NT2/D1 (cell line): ENCODE results near the gene IPMK.

ENCODE experiments used
- DNase-seq: peaks from one replicate; pipeline ENCODE4 v3.0.0-alpha.2; 2011; ENCODE audit warnings: low read depth, low spot score
- H3K27me3 ChIP-seq: 2 replicates; pipeline ENCODE4 v1.6.0; 2011; ENCODE audit warnings: mild to moderate bottlenecking; ENCODE audit not compliant: insufficient read length, insufficient read depth
- H3K36me3 ChIP-seq: 2 replicates; pipeline ENCODE4 v1.6.1; 2011; ENCODE audit warnings: mild to moderate bottlenecking, low read length, mixed read lengths; ENCODE audit not compliant: insufficient read depth, insufficient read length
- H3K4me1 ChIP-seq: 2 replicates; pipeline ENCODE4 v1.5.1; 2011; ENCODE audit not compliant: insufficient read depth, insufficient read length
- H3K4me3 ChIP-seq: 2 replicates; pipeline ENCODE4 v1.5.1; 2011; ENCODE audit warnings: low read depth; ENCODE audit not compliant: insufficient read length
- H3K9ac ChIP-seq: 2 replicates; pipeline ENCODE4 v1.6.0; 2011; ENCODE audit warnings: low read depth; ENCODE audit not compliant: insufficient read length
- H3K9me3 ChIP-seq: 2 replicates; pipeline ENCODE4 v1.5.1; 2011; ENCODE audit warnings: mild to moderate bottlenecking, low read length; ENCODE audit not compliant: insufficient read depth
- SUZ12 ChIP-seq: IDR thresholded peaks from 2 replicates; pipeline ENCODE4 v1.6.1; 2011; ENCODE audit not compliant: insufficient read length, insufficient read depth; ENCODE audit errors: extremely low read depth
- YY1 ChIP-seq: IDR thresholded peaks from 2 replicates; pipeline ENCODE4 v1.6.1; 2011; ENCODE audit not compliant: insufficient read length, insufficient read depth
- ZNF274 ChIP-seq: IDR thresholded peaks from 2 replicates; pipeline ENCODE4 v1.6.1; 2011; ENCODE audit warnings: mild to moderate bottlenecking, low read depth, low read length

The IPMK gene

DNA sequence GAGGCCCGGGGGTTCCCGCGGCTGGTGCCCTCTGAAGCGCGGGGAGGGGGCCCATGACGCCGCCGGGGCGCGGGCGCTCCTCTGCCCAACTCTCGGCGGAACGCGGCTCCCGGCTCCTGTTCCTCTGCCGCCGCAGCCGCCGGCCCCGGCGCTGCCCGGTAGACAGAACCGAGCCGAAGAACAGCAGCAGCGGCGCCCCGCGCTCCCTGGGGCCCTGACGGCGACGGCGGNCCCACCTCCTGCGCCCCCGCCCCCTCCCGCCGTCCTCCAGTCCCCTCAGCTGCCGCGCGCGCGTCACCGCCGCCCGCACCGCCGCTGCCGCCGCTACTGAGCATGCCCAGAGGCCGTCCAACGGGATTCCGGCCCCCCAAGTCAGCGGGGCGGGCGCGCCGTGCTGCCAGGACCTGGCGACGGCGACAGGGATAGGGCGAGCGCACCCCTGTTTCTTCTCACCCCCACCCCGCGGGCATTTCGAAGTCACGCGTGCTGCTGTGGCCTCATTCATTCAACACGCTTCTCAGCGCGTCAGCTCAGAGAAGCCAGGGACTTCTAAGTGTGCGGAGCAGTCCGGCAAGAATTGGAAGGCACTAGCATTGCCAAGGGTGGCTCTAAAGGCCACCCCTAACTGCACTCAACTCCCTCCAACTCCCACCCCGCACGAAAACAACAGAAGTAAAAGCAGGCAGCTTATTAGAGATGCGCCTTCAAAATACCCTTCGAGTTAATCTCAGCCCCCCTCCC, at the start of gene IPMK:
Gene IPMK (minus strand): TSS at position 182 of the 741 bp plus-strand sequence. CDS start 283 bp downstream, outside the sequence.
- TF ChIP-seq YY1: no peak
- no peak for TF ChIP-seq ZNF274

DNA sequence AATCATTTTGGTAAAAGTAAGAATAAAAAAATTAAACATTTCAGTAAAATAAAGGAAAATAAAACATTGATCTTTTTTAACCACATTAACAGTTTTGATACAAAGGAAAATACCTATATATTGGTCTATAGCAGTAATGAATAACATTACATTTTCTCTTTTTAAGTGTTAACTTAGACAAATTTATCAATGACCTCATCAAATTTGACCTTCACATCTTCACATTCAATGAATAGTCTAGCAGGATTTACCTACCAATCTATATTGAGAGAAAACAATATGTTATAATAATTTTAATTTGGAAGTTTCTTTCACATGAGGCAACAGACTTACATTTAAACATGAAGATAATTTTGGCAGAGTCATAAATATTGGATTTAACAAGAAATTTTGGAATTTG, 49.2 kb upstream of the IPMK start:
- Histone ChIP-seq H3K9me3 (no peaks in the 10 kb centered on the region), H3K36me3 (no peaks in the 10 kb centered on the region), H3K4me1 (no peaks in the 10 kb centered on the region), H3K4me3 (no peak overlapping the region), H3K27me3 (no peaks in the 10 kb centered on the region), H3K9ac (no peak overlapping the region)
- no peak for DNase-seq
- TF ChIP-seq ZNF274 (no peak), YY1 (no peak), SUZ12 (no peak)

More for the DNA sequence above, at the start of gene IPMK:
- DNase-seq: peak; percentile 55
- Histone ChIP-seq H3K9ac (peak within 1 kb of the TSS; percentile 76), H3K27me3 (no peaks in the 10 kb centered on the region), H3K4me1 (no peaks in the 10 kb centered on the region), H3K9me3 (no peaks in the 10 kb centered on the region; the same call in 1 of the 2 replicates), H3K4me3 (peak within 1 kb of the TSS; percentile 64), H3K36me3 (no peaks in the 10 kb centered on the region)

DNA sequence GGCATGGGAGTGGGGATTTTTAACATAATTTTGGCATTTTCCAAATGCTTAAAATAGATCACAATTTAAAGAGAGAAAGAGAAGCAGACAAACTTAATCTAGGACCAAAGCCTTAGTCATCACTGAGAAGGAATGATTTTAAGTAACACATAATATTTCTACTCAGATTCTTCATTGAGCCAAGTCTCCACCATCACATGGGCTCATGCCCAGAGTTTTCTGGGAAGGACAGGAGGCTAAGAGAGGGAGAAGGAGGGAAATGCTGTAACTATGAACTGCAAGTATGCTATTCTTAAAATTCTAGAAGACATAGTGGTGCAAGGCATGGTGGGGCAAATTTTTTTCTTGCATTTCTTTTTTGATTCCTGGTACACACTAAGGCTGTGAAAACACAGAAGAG, 43.3 kb upstream of the IPMK start:
- no peak for DNase-seq
- Histone ChIP-seq H3K4me3 (no peak overlapping the region), H3K9ac (no peak overlapping the region), H3K4me1 (no peaks in the 10 kb centered on the region), H3K27me3 (no peaks in the 10 kb centered on the region), H3K9me3 (no peaks in the 10 kb centered on the region), H3K36me3 (no peaks in the 10 kb centered on the region)
- no peak for TF ChIP-seq ZNF274
- no peak for TF ChIP-seq YY1
- TF ChIP-seq SUZ12: no peak

DNA sequence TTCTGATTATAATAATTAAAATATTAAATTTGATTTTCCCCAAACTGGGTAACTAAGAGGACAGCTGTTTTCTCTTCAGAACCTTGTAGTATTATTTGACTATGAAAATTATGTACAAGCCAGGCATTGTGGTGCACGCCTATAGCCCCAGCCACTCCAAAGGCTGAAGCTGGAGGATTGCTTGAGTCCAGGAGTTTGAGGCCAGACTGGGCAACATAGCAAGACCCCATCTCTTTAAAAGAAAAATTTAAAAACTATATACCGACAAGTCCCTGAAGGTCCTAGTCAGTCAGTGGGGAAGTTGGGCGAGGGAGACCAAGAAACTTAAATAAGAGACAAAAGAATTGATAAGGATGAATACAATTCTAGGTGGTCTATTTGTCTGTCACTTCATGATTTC, 40.0 kb upstream of the IPMK start:
- no peaks in the 10 kb centered on the region for H3K27me3 ChIP-seq
- no peak for TF ChIP-seq SUZ12
- no peak for TF ChIP-seq ZNF274
- no peak for TF ChIP-seq YY1
- no peaks in the 10 kb centered on the region for H3K9me3 ChIP-seq
- no peaks in the 10 kb centered on the region for H3K36me3 ChIP-seq
- H3K9ac ChIP-seq: no peak overlapping the region
- DNase-seq: no peak
- H3K4me1 ChIP-seq: no peaks in the 10 kb centered on the region
- H3K4me3 ChIP-seq: no peak overlapping the region

- H3K9me3 ChIP-seq: no peaks in the 10 kb centered on the region
- no peaks in the 10 kb centered on the region for H3K4me1 ChIP-seq
- no peaks in the 10 kb centered on the region for H3K36me3 ChIP-seq
- H3K27me3 ChIP-seq: no peaks in the 10 kb centered on the region
- no peak overlapping the region for H3K9ac ChIP-seq
- DNase-seq: no peak
- H3K4me3 ChIP-seq: no peak overlapping the region
- TF ChIP-seq YY1 (no peak), SUZ12 (no peak), ZNF274 (no peak)
Observed at GRCh38 chr10:58305821-58306220, 38.1 kb upstream of the IPMK start.

GRCh38 chr10:58304099-58304633, 36.5 kb upstream of the IPMK start:
- H3K9ac ChIP-seq: no peak overlapping the region
- no peak for TF ChIP-seq YY1
- DNase-seq: no peak
- no peaks in the 10 kb centered on the region for H3K36me3 ChIP-seq
- H3K4me1 ChIP-seq: no peaks in the 10 kb centered on the region
- H3K9me3 ChIP-seq: no peaks in the 10 kb centered on the region
- no peak overlapping the region for H3K4me3 ChIP-seq
- no peaks in the 10 kb centered on the region for H3K27me3 ChIP-seq

- TF ChIP-seq SUZ12 (no peak), YY1 (no peak), ZNF274 (no peak)
- Histone ChIP-seq H3K4me3 (no peak overlapping the region), H3K27me3 (no peaks in the 10 kb centered on the region)
Observed at GRCh38 chr10:58302254-58302653, 34.6 kb upstream of the IPMK start.

More at GRCh38 chr10:58302254-58302653, 34.6 kb upstream of the IPMK start:
- no peaks in the 10 kb centered on the region for H3K36me3 ChIP-seq
- no peak overlapping the region for H3K9ac ChIP-seq
- no peaks in the 10 kb centered on the region for H3K9me3 ChIP-seq
- no peaks in the 10 kb centered on the region for H3K4me1 ChIP-seq
- no peak for DNase-seq
